MM.1S (cell line): Measurements from ENCODE around the gene CCNJL.
"Not testable (repeated sequence)": the region's sequence is repeated elsewhere in the genome, so short reads cannot be mapped to it uniquely, and the experiment has no call there.

ENCODE experiments used
- DNase-seq: peaks from one replicate; pipeline ENCODE4 v3.0.0-alpha.2; 2015
- H2AFZ ChIP-seq: fragments of 300-600 bp; sonication (generic); 2 replicates; pipeline ENCODE4 v1.6.0; 2016; ENCODE audit warnings: antibody characterized with exemption, low read length
- H3F3A ChIP-seq: fragments of 300-600 bp; sonication (generic); 2 replicates; pipeline ENCODE4 v1.6.1; 2016; ENCODE audit warnings: mild to moderate bottlenecking, antibody characterized with exemption, low read length, moderate library complexity, mixed read lengths; ENCODE audit not compliant: insufficient read depth
- H3K27ac ChIP-seq: fragments of 300-600 bp; sonication (generic); 2 replicates; pipeline ENCODE4 v1.5.1; 2016; ENCODE audit warnings: mild to moderate bottlenecking, low read length
- H3K27me3 ChIP-seq: fragments of 300-600 bp; sonication (generic); replicated peaks from 2 replicates; pipeline ENCODE4 v1.6.0; 2016; ENCODE audit warnings: low read length; ENCODE audit not compliant: insufficient read depth
- H3K36me3 ChIP-seq: fragments of 300-600 bp; sonication (generic); replicated peaks from 2 replicates; pipeline ENCODE4 v1.6.1; 2016; ENCODE audit warnings: mild to moderate bottlenecking, low read length, mixed read lengths; ENCODE audit not compliant: insufficient read depth
- H3K4me1 ChIP-seq: fragments of 300-600 bp; sonication (generic); 2 replicates; pipeline ENCODE4 v1.6.1; 2016; ENCODE audit warnings: low read length, mixed read lengths
- H3K4me2 ChIP-seq: fragments of 300-600 bp; sonication (generic); 2 replicates; pipeline ENCODE4 v1.6.0; 2016; ENCODE audit warnings: low read depth, low read length
- H3K4me3 ChIP-seq: fragments of 300-600 bp; sonication (generic); 2 replicates; pipeline ENCODE4 v1.5.1; 2016; ENCODE audit warnings: low read length, mixed read lengths
- H3K79me2 ChIP-seq: fragments of 300-600 bp; sonication (generic); 2 replicates; pipeline ENCODE4 v1.6.1; 2016; ENCODE audit warnings: mixed run types, low read length, mixed read lengths
- H3K9ac ChIP-seq: fragments of 300-600 bp; sonication (generic); 2 replicates; pipeline ENCODE4 v1.6.1; 2016; ENCODE audit warnings: low read length, mixed read lengths
- H3K9me2 ChIP-seq: fragments of 300-600 bp; sonication (generic); replicated peaks from 2 replicates; pipeline ENCODE4 v1.6.1; 2016; ENCODE audit warnings: mild to moderate bottlenecking, low read length, mixed read lengths; ENCODE audit not compliant: insufficient read depth
- H3K9me3 ChIP-seq: fragments of 300-600 bp; sonication (generic); replicated peaks from 2 replicates; pipeline ENCODE4 v1.6.1; 2016; ENCODE audit warnings: mild to moderate bottlenecking, low read length, mixed read lengths; ENCODE audit not compliant: insufficient read depth
- H4K20me1 ChIP-seq: fragments of 300-600 bp; sonication (generic); 2 replicates; pipeline ENCODE4 v1.6.1; 2016; ENCODE audit warnings: mild to moderate bottlenecking, low read length, moderate library complexity, mixed read lengths; ENCODE audit not compliant: insufficient read depth
- EZH2 ChIP-seq: fragments of 300-600 bp; sonication (generic); optimal IDR thresholded peaks from 2 replicates; pipeline ENCODE3; 2017; ENCODE audit warnings: low read depth, mild to moderate bottlenecking, antibody characterized with exemption, low read length, mixed read lengths
- EZH2phosphoT487 ChIP-seq: fragments of 300-600 bp; sonication (generic); IDR thresholded peaks from 2 replicates; pipeline ENCODE4 v1.6.1; 2018; ENCODE audit warnings: antibody characterized with exemption, low read length
- TF ChIP-seq, protein P1 (sequence below): fragments of 300-600 bp; sonication (generic); IDR thresholded peaks from 2 replicates; pipeline ENCODE4 v1.5.1; 2016; ENCODE audit warnings: antibody characterized with exemption, low read length, mixed read lengths

CCNJL gene

DNA sequence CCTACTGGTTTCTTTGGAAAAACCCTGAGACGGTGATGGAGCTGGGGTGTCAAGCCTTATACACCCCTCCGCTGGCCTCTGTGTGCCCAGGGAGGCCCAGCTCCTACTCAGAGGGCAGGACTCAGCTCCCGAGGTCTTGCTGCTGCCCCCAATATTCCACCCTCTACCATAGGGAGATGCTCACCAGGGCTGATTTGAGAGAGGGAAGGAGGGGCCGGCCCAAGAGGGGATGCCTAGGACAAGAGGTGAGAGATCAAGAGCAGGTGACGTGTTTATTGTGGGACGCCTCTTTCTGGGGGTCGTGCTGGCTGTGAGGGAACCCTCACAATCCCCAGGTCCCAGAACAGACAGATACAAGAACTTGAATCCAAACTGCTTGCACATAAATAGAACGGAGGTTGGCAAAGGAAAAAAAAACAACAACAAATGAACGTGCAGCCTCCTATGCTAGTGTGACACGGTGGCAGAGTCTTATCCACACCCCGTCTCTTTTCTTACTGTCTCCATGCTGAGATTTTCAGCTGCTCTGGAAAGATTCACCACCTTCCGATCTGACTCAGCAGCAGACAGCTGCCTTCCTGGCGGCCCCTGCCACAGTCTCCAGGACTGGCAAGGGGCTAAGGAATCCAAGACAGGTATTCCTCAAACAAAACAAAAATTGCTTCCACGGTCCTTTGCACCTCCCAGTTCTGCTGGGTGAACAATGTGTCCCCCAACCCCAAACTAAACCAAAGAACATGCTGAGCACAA is 60.8 kb downstream of the CCNJL start:
- TF ChIP-seq EZH2 (no peak), EZH2phosphoT487 (no peak)
- TF ChIP-seq, protein P1, sequence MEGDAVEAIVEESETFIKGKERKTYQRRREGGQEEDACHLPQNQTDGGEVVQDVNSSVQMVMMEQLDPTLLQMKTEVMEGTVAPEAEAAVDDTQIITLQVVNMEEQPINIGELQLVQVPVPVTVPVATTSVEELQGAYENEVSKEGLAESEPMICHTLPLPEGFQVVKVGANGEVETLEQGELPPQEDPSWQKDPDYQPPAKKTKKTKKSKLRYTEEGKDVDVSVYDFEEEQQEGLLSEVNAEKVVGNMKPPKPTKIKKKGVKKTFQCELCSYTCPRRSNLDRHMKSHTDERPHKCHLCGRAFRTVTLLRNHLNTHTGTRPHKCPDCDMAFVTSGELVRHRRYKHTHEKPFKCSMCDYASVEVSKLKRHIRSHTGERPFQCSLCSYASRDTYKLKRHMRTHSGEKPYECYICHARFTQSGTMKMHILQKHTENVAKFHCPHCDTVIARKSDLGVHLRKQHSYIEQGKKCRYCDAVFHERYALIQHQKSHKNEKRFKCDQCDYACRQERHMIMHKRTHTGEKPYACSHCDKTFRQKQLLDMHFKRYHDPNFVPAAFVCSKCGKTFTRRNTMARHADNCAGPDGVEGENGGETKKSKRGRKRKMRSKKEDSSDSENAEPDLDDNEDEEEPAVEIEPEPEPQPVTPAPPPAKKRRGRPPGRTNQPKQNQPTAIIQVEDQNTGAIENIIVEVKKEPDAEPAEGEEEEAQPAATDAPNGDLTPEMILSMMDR = no peak
- Histone ChIP-seq H3K9ac (no peak overlapping the region), H3K36me3 (no peaks in the 10 kb centered on the region), H3K4me1 (no peaks in the 10 kb centered on the region), H3F3A (no peaks in the 10 kb centered on the region), H3K27me3 (no peaks in the 10 kb centered on the region), H4K20me1 (no peaks in the 10 kb centered on the region), H3K9me2 (no peaks in the 10 kb centered on the region), H2AFZ (no peak overlapping the region), H3K27ac (no peak overlapping the region), H3K4me3 (no peak overlapping the region), H3K79me2 (no peaks in the 10 kb centered on the region), H3K4me2 (no peak overlapping the region), H3K9me3 (no peaks in the 10 kb centered on the region)
- DNase-seq = no peak

DNA sequence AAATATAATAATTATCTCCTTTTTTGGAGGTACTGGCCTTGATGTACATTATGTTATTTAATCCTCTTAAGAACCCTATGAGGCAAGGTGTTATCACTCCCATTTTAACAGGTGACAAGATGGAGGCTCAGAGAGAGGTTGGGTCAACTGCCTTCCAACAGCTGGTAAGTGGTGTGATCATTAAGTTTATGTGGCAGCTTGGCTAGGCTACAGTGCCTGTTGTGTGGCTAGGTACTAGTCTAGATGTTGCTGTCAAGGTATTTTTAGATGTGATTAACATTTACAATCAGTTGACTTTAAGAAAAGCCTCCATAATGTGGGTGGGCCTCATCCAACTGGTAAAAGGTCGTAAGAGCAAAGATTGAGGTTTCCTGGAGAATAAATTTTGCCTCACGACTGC is 61.5 kb downstream of the CCNJL start:
- H3K9me3 ChIP-seq = no peaks in the 10 kb centered on the region
- no peak overlapping the region for H3K9ac ChIP-seq
- DNase-seq = no peak
- no peak overlapping the region for H3K27ac ChIP-seq
- no peak overlapping the region for H3K4me2 ChIP-seq
- no peaks in the 10 kb centered on the region for H3F3A ChIP-seq
- TF ChIP-seq, protein P1 = no peak
- TF ChIP-seq EZH2phosphoT487 = no peak
- no peak for TF ChIP-seq EZH2
- no peaks in the 10 kb centered on the region for H3K79me2 ChIP-seq
- H3K4me3 ChIP-seq = no peak overlapping the region
- H3K36me3 ChIP-seq = no peaks in the 10 kb centered on the region
- H4K20me1 ChIP-seq = no peaks in the 10 kb centered on the region
- H3K27me3 ChIP-seq = no peaks in the 10 kb centered on the region
- no peaks in the 10 kb centered on the region for H3K4me1 ChIP-seq
- H3K9me2 ChIP-seq = no peaks in the 10 kb centered on the region
- no peak overlapping the region for H2AFZ ChIP-seq

DNA sequence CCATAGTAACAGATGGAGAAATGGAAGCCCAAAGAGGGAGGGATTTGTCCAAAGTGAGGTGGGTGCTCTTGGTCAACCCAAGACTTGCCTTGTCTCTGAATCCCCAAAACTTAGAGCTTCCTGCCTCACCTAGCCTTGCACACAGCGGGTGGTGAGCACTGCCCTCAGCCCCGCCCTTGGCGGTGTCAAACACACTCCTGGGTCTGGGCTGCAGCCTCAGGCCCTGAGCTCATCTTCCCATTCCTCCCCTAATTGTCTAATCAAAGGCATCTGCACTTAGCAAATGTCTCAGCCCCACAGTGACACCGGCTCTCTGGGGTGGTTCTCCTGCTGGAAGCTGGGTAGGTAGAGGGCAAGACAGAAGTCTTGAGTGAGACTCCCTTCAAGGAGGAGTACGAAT is 62.1 kb downstream of the CCNJL start:
- no peaks in the 10 kb centered on the region for H3K9me2 ChIP-seq
- H4K20me1 ChIP-seq = no peaks in the 10 kb centered on the region
- no peaks in the 10 kb centered on the region for H3K36me3 ChIP-seq
- H3K27ac ChIP-seq = no peak overlapping the region
- no peak overlapping the region for H3K4me2 ChIP-seq
- H3F3A ChIP-seq = no peaks in the 10 kb centered on the region
- H3K9me3 ChIP-seq = no peaks in the 10 kb centered on the region
- TF ChIP-seq, protein P1 = no peak
- no peak for TF ChIP-seq EZH2
- TF ChIP-seq EZH2phosphoT487 = no peak
- no peaks in the 10 kb centered on the region for H3K79me2 ChIP-seq
- no peak for DNase-seq
- no peak overlapping the region for H3K4me3 ChIP-seq
- no peak overlapping the region for H3K9ac ChIP-seq
- H2AFZ ChIP-seq = no peak overlapping the region
- H3K4me1 ChIP-seq = no peaks in the 10 kb centered on the region
- no peaks in the 10 kb centered on the region for H3K27me3 ChIP-seq

- not testable (repeated sequence) for H4K20me1 ChIP-seq, H3K4me1 ChIP-seq, DNase-seq, H2AFZ ChIP-seq, H3K36me3 ChIP-seq, H3F3A ChIP-seq, H3K9me2 ChIP-seq, H3K27me3 ChIP-seq, H3K27ac ChIP-seq, H3K4me2 ChIP-seq, H3K9me3 ChIP-seq, H3K9ac ChIP-seq, H3K4me3 ChIP-seq, H3K79me2 ChIP-seq
Measured at GRCh38 chr5:160249570-160249969, 62.8 kb downstream of the CCNJL start.
